Endothelial cell of umbilical vein (primary cell): ENCODE data around the gene SETD2. TPM values are rescaled to one million over a fixed set of nuclear protein-coding genes. Genes with fewer than 3 reads are reported as not detected.

Source experiments
- BruUV-seq: library from RNA; stranded (reverse); fragments of 400-500 nt; replicated peaks from 2 replicates; lab custom pipeline; 2021; lab: Mats Ljungman, UMichigan
- CTCF ChIA-PET: fragments of 300-600, 350-600 bp; sonication (Branson Sonifier 250); formaldehyde crosslinking; loops from one replicate; lab custom pipeline; 2021; ENCODE audit warnings: antibody characterized with exemption, inconsistent platforms; lab: Charles Lee
- POLR2A ChIA-PET: fragments of 300-600, 350-600 bp; sonication (Branson Sonifier 250); formaldehyde crosslinking; loops from one replicate; lab custom pipeline; 2021; ENCODE audit warnings: antibody characterized with exemption, inconsistent platforms; lab: Charles Lee
- DNase-seq: peaks from one replicate; pipeline ENCODE4 v3.0.0-alpha.2; 2011; ENCODE audit warnings: low read depth, low spot score
- FAIRE-seq: peaks from 2 replicates; lab custom pipeline; 2011; peaks lifted over from hg19 to GRCh38; lab: Jason Lieb, UNC
- H2AFZ ChIP-seq: 2 replicates; pipeline ENCODE4 v1.6.0; 2012; ENCODE audit warnings: low read depth, low read length, control low read depth, inconsistent platforms
- H3K27ac ChIP-seq: 2 replicates; pipeline ENCODE4 v1.5.1; 2011; ENCODE audit warnings: low read depth, mild to moderate bottlenecking, control low read depth, low read length, moderate library complexity; ENCODE audit not compliant: insufficient read depth
- H3K27me3 ChIP-seq, 2 experiments: 2 replicates each; pipeline versions ENCODE4 v1.6.0 to v1.6.1; 2011; ENCODE audit warnings: low read length in 2 of 2, mixed read lengths in 1 of 2; ENCODE audit not compliant: control insufficient read depth in 2 of 2, insufficient read depth in 2 of 2
- H3K36me3 ChIP-seq, 2 experiments: 2 replicates in 1 of 2; 3 replicates in 1 of 2; pipeline ENCODE4 v1.5.1; 2011; ENCODE audit warnings: low read length in 2 of 2, mild to moderate bottlenecking in 1 of 2, moderate library complexity in 1 of 2; ENCODE audit not compliant: control insufficient read depth in 2 of 2, insufficient read depth in 2 of 2; ENCODE audit errors: extremely low read depth in 1 of 2
- H3K4me1 ChIP-seq: 3 replicates; pipeline ENCODE4 v1.5.1; 2011; ENCODE audit warnings: mild to moderate bottlenecking, low read length; ENCODE audit not compliant: control insufficient read depth, insufficient read depth; ENCODE audit errors: extremely low read depth
- H3K4me2 ChIP-seq: 2 replicates; pipeline ENCODE4 v1.6.1; 2011; ENCODE audit warnings: low read length, control low read depth, mixed read lengths; ENCODE audit not compliant: insufficient read depth
- H3K4me3 ChIP-seq, 3 experiments: fragments of 200-600 bp in 1 of 3; sonication (generic), shearing (Covaris generic) in 1 of 3; replicated peaks in 1 of 3; 2 replicates each; pipeline ENCODE4 v1.5.1; 2011 to 2016; ENCODE audit warnings: control low read depth in 3 of 3, low read length in 3 of 3, mild to moderate bottlenecking in 2 of 3, inconsistent platforms in 1 of 3, low read depth in 1 of 3, moderate library complexity in 1 of 3; ENCODE audit not compliant: insufficient read depth in 1 of 3
- H3K79me2 ChIP-seq: 2 replicates; pipeline ENCODE4 v1.6.0; 2012; ENCODE audit warnings: low read length, inconsistent platforms; ENCODE audit not compliant: control insufficient read depth, insufficient read depth
- H3K9ac ChIP-seq: replicated peaks from 2 replicates; pipeline ENCODE3; 2011; ENCODE audit warnings: low read length, control low read depth; ENCODE audit not compliant: insufficient read depth; ENCODE audit errors: extremely low read depth
- H3K9me1 ChIP-seq: replicated peaks from 3 replicates; pipeline ENCODE4 v1.6.0; 2011; ENCODE audit warnings: mild to moderate bottlenecking, low read length; ENCODE audit not compliant: control insufficient read depth, insufficient read depth; ENCODE audit errors: extremely low read depth
- H3K9me3 ChIP-seq: replicated peaks from 2 replicates; pipeline ENCODE4 v1.5.1; 2012; ENCODE audit warnings: low read length, inconsistent platforms; ENCODE audit not compliant: control insufficient read depth, insufficient read depth
- H4K20me1 ChIP-seq: replicated peaks from 2 replicates; pipeline ENCODE3; 2011; ENCODE audit warnings: mild to moderate bottlenecking, low read length; ENCODE audit not compliant: control insufficient read depth, insufficient read depth; ENCODE audit errors: extremely low read depth
- CTCF ChIP-seq, 2 donors: IDR thresholded peaks; 1 replicate in 1 of 2; 2 replicates in 1 of 2; pipeline ENCODE4 v1.5.1; 2011; ENCODE audit warnings: low read length in 2 of 2, mild to moderate bottlenecking in 2 of 2, moderate library complexity in 2 of 2, control low read depth in 1 of 2, inconsistent platforms in 1 of 2, low read depth in 1 of 2; ENCODE audit not compliant: insufficient read depth in 1 of 2; ENCODE audit errors: extremely low read depth in 1 of 2
- EZH2 ChIP-seq: IDR thresholded peaks from 2 replicates; pipeline ENCODE4 v1.6.1; 2012; ENCODE audit warnings: borderline replicate concordance, low read depth, mild to moderate bottlenecking, moderate library complexity, low read length, inconsistent platforms; ENCODE audit not compliant: severe bottlenecking
- FOS ChIP-seq: IDR thresholded peaks from 2 replicates; pipeline ENCODE4 v1.6.1; 2011; ENCODE audit warnings: mild to moderate bottlenecking, low read length, moderate library complexity, borderline replicate concordance; ENCODE audit not compliant: insufficient read depth
- GATA2 ChIP-seq: IDR thresholded peaks from 2 replicates; pipeline ENCODE4 v1.7.0; 2011; ENCODE audit warnings: low read depth, mild to moderate bottlenecking, moderate library complexity, mixed read lengths, low read length; ENCODE audit not compliant: insufficient read length, insufficient read depth
- MAX ChIP-seq: IDR thresholded peaks from 2 replicates; pipeline ENCODE4 v1.6.1; 2011; ENCODE audit not compliant: insufficient read depth, insufficient read length
- MYC ChIP-seq: IDR thresholded peaks from one replicate; pipeline ENCODE4 v1.6.1; 2011; ENCODE audit warnings: mild to moderate bottlenecking, low read depth, low read length
- POLR2A ChIP-seq: IDR thresholded peaks from 2 replicates; pipeline ENCODE4 v1.6.1; 2012; ENCODE audit warnings: low read depth, mild to moderate bottlenecking, control low read depth, low read length
- POLR2AphosphoS5 ChIP-seq: IDR thresholded peaks from 2 replicates; pipeline ENCODE4 v1.6.1; 2012; ENCODE audit warnings: low read depth, mild to moderate bottlenecking, control low read depth, low read length, moderate library complexity; ENCODE audit not compliant: insufficient read depth
- dilution Hi-C: fragments of 300-500 bp; cut with MboI; formaldehyde crosslinking; loops from one replicate; pipeline ENCODE4 v1.15.0; 2019; ENCODE audit warnings: low sequenced_read_pairs; ENCODE audit not compliant: extremely low pct_ligation_motif_present
- intact Hi-C: fragments of 100-400 bp; cut with micrococcal nuclease; formaldehyde crosslinking; loops from one replicate; pipeline ENCODE4 v1.10.0; 2022
- polyA plus RNA-seq, 4 experiments: library from polyadenylated mRNA; depleted of rRNA in 3 of 4; stranded (reverse) in 3 of 4; unstranded in 1 of 4; fragments of >200 nt; gene quantifications; 2 replicates each; pipeline versions ENCODE4 v1.2.1 to v1.2.3, GENCODE V29; 2011 to 2012; ENCODE audit warnings: missing spikeins in 1 of 4
- total RNA-seq: library from RNA; stranded (reverse); gene quantifications from 2 replicates; pipeline ENCODE4 v1.2.3, GENCODE V29; 2021

The SETD2 gene
- total and polyA plus RNA-seq, 2 donors (not counting 3 experiments of a cell fraction or from before 2014, with no cell fraction given): 13.7 to 41.4 TPM

GRCh38 chr3:47035645-47036044 lies 128.3 kb downstream of the SETD2 start:
- FAIRE-seq: no peak

DNA sequence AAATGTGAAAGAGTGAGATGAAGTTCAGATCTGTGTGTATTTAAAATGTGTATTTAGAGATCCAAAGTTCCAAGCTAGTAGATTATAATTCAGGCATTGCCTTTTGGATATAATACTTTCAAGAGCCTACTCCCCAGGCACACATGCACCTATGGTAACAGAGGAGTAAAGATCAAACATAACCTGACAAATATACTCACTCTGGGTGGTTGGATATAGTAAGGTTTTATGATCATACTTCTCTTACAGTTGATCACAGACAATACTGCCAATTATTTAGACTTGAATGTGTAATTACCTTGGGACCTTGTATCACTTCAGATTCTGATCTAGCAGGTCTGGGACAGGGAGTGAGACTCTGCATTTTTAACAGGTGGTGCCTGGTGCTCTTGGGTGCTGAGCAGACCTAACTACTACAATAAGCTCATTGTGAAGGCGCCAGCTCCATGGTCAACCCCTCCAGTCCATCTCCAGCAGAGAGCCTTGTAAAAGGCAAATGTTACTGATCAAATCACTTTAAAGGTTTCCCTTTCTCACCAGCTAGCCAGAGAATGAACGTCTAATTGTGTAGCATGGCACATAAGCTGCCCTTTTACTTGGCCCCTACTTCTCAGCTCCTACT lies 128.9 kb downstream of the SETD2 start:
- no peak for FAIRE-seq
- CTCF ChIA-PET: interaction anchor here (0.8 kb wide), 1 partner anchor 12 kb away, joined by 5 read pairs; no protein-coding TSS in a partner anchor

More at GRCh38 chr3:47035645-47036044, 128.3 kb downstream of the SETD2 start:
- TF ChIP-seq MYC (no peak), GATA2 (no peak), FOS (no peak)
- Histone ChIP-seq H3K27ac (no peak overlapping the region), H3K27me3 (no peaks in the 10 kb centered on the region), H3K9me3 (no peaks in the 10 kb centered on the region), H3K4me1 (no peaks in the 10 kb centered on the region), H3K9me1 (no peaks in the 10 kb centered on the region), H3K36me3 (peaks cover 12 to 14% of the 10 kb centered on the region in 2 experiments), H3K4me3 (no peak overlapping the region), H4K20me1 (no peaks in the 10 kb centered on the region), H3K79me2 (no peaks in the 10 kb centered on the region), H3K9ac (no peak overlapping the region), H2AFZ (no peak overlapping the region), H3K4me2 (no peak overlapping the region)
- ChIA-PET POLR2A (interaction anchor here (0.6 kb wide), 1 partner anchor 13 kb away, joined by 3 read pairs; no protein-coding TSS in a partner anchor), CTCF (interaction anchor here (0.8 kb wide), 1 partner anchor 11 kb away, joined by 5 read pairs; no protein-coding TSS in a partner anchor)
- dilution Hi-C loops (no loop called here), intact Hi-C loops (no loop called here)
- peak; percentile 26 for DNase-seq
- BruUV-seq: no TSS peak

More for the DNA sequence above, 128.9 kb downstream of the SETD2 start:
- DNase-seq: no peak
- no peak overlapping the region for H3K4me2 ChIP-seq
- no peak overlapping the region for H3K4me3 ChIP-seq
- H3K9me1 ChIP-seq: no peaks in the 10 kb centered on the region
- H4K20me1 ChIP-seq: no peaks in the 10 kb centered on the region
- H3K27ac ChIP-seq: no peak overlapping the region
- H3K9me3 ChIP-seq: no peaks in the 10 kb centered on the region
- no peaks in the 10 kb centered on the region for H3K27me3 ChIP-seq
- POLR2A ChIA-PET: no interaction called here
- no peak overlapping the region for H2AFZ ChIP-seq
- intact Hi-C loops: no loop called here
- H3K4me1 ChIP-seq: no peaks in the 10 kb centered on the region
- TF ChIP-seq MAX (no peak), GATA2 (no peak), EZH2 (no peak), CTCF (IDR thresholded peaks at IDR 0.05; ENCODE audit: extremely low read depth in 1 of 2, insufficient read depth in 1 of 2, low read depth in 1 of 2, low read length in 2 of 2) (no peak), POLR2A (no peak), POLR2AphosphoS5 (no peak), FOS (no peak), MYC (no peak)
- H3K36me3 ChIP-seq: peaks cover 10 to 12% of the 10 kb centered on the region in 2 experiments
- dilution Hi-C loops: no loop called here
- H3K79me2 ChIP-seq: no peaks in the 10 kb centered on the region
- BruUV-seq: no TSS peak
- no peak overlapping the region for H3K9ac ChIP-seq
